Heart left ventricle (tissue), 16 donors: ENCODE measurements around the gene CNTN4. TPM values are rescaled to one million over a fixed set of nuclear protein-coding genes. Genes with fewer than 3 reads are reported as not detected.

Experiments
- ATAC-seq, 4 donors: fragments of 200-7000 bp; cut with Tn5 transposase; one replicate each; pipeline ENCODE4 v1.9.1; 2020 to 2022; ENCODE audit warnings: moderate library complexity in 4 of 4, mild to moderate bottlenecking in 3 of 4, moderate number of reproducible peaks in 1 of 4
- DNase-seq, 5 donors: peaks; one replicate each; pipeline ENCODE4 v3.0.0-alpha.2; 2020
- H3K27ac ChIP-seq, 12 donors: fragments of 200-600 bp; sonication (generic) in 4 of 12; one replicate each; pipeline versions ENCODE4 v1.5.0 to v1.8.0; 2016 to 2022; ENCODE audit warnings: mild to moderate bottlenecking in 2 of 12
- H3K27me3 ChIP-seq, 9 donors: fragments of 200-600 bp; sonication (generic) in 2 of 9; one replicate each; pipeline versions ENCODE4 v1.5.1 to v1.8.0; 2016 to 2022; ENCODE audit warnings: mild to moderate bottlenecking in 3 of 9
- H3K36me3 ChIP-seq, 9 donors: fragments of 200-600 bp; sonication (generic) in 2 of 9; one replicate each; pipeline versions ENCODE4 v1.5.0 to v1.8.0; 2018 to 2022; ENCODE audit warnings: mild to moderate bottlenecking in 2 of 9
- H3K4me1 ChIP-seq, 12 donors: fragments of 200-600 bp; sonication (generic) in 4 of 12; one replicate each; pipeline versions ENCODE4 v1.5.0 to v1.8.0; 2016 to 2022; ENCODE audit warnings: mild to moderate bottlenecking in 3 of 12
- H3K4me3 ChIP-seq, 12 donors: fragments of 200-600 bp; sonication (generic) in 4 of 12; one replicate each; pipeline versions ENCODE4 v1.5.0 to v1.8.0; 2017 to 2022; ENCODE audit warnings: mild to moderate bottlenecking in 9 of 12, moderate library complexity in 4 of 12
- H3K9me3 ChIP-seq, 12 donors: fragments of 200-600 bp; sonication (generic) in 4 of 12; one replicate each; pipeline versions ENCODE4 v1.5.0 to v1.8.0; 2016 to 2022; ENCODE audit warnings: mild to moderate bottlenecking in 1 of 12
- POLR2A ChIP-seq, 2 donors: fragments of 450-650 bp; IDR thresholded peaks; one replicate each; pipeline ENCODE4 v1.6.1; 2017; ENCODE audit warnings: antibody characterized with exemption in 2 of 2, mild to moderate bottlenecking in 2 of 2, moderate library complexity in 2 of 2
- WGBS, 4 donors: extraction: QIAGEN DNeasy Blood & Tissue Kit in 2 of 4; methylation state at CpG; one replicate each; pipeline versions ENCODE4 v1.1.5 to v1.1.7; 2013 to 2018; 5-methylcytosine and 5-hydroxymethylcytosine counted together
- intact Hi-C, 10 donors: fragments of 100-400 bp; cut with DNase I; formaldehyde crosslinking; loops; one replicate each; pipeline versions ENCODE4 v1.11.1 to v1.14.2; 2022
- polyA plus RNA-seq, 2 donors: library from polyadenylated mRNA; stranded (reverse); fragments of 200-250 nt; gene quantifications; one replicate each; pipeline ENCODE4 v1.2.3, GENCODE V29; 2013
- total RNA-seq, 9 donors: library from RNA; depleted of rRNA in 2 of 9; stranded (reverse); fragments of >200 nt in 2 of 9; fragmentation: NEBNext Ultra II Directional in 3 of 9; extraction: Animal tissue kit (Norgen Biotek cat#: 25700) in 3 of 9; gene quantifications; one replicate each; pipeline versions ENCODE4 v1.1.0 to v1.2.4, GENCODE V29; 2016 to 2023
- TF ChIP-seq, protein P1 (sequence below), 12 donors: fragments of 200-600 bp; sonication (generic) in 4 of 12; IDR thresholded peaks; one replicate each; pipeline versions ENCODE4 v1.5.0 to v1.8.0; 2018 to 2022; ENCODE audit warnings: antibody characterized with exemption in 12 of 12, mild to moderate bottlenecking in 5 of 12
- donor health status: ischemic (EF 13 %, LVEDD 7.1; RV severe dilation, severe dysfunction).
- donor health status: healthy with polysubstance abuse.
- donor health status: DM: no; HTN: yes; CAD: no.
- donor health status: DM: no; HTN: no; CAD: no.
- donor health status: ischemic (EF 25% LVEDD 6.9; RV normal size, moderate dysfunction).
- donor health status: ischemic (EF 25% LVEDD 5.7; RV mildly dilated, moderate dysfunction).
- donor health status: healthy.
- donor health status: DM: yes; HTN: yes; CAD: no.
- donor health status: ischemic (EF 35%, LVEDD 5.7; RV mildly dilated, moderate dysfunction).
- donor health status: nonischemic (EF 11% LVEDD 7.7; RV severe dilation, severe dysfunction).
- donor health status: DM: yes; HTN: yes; CAD: no.
- donor health status: PGD.
- donor health status: ischemic (EF 29% LVEDD 5.4; RV normal size, mild dysfunction).
- donor health status: nonischemic (EF 23%, LVEDD 6.1; RV moderate dilation, normal function).

CNTN4 gene
- total and polyA plus RNA-seq, 11 donors, result 0.30 to 6.7 (median 1.2) TPM

GRCh38 chr3:2096216-2096615, 2.5 kb upstream of the CNTN4 start:
- no peaks in the 10 kb centered on the region for H3K9me3 ChIP-seq
- intact Hi-C loops, result no loop called here
- ATAC-seq (no peak), DNase-seq (no peak)
- H3K4me3 ChIP-seq, result no peak overlapping the region
- TF ChIP-seq, protein P1, sequence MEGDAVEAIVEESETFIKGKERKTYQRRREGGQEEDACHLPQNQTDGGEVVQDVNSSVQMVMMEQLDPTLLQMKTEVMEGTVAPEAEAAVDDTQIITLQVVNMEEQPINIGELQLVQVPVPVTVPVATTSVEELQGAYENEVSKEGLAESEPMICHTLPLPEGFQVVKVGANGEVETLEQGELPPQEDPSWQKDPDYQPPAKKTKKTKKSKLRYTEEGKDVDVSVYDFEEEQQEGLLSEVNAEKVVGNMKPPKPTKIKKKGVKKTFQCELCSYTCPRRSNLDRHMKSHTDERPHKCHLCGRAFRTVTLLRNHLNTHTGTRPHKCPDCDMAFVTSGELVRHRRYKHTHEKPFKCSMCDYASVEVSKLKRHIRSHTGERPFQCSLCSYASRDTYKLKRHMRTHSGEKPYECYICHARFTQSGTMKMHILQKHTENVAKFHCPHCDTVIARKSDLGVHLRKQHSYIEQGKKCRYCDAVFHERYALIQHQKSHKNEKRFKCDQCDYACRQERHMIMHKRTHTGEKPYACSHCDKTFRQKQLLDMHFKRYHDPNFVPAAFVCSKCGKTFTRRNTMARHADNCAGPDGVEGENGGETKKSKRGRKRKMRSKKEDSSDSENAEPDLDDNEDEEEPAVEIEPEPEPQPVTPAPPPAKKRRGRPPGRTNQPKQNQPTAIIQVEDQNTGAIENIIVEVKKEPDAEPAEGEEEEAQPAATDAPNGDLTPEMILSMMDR (IDR thresholded peaks at IDR 0.05), result no peak
- TF ChIP-seq POLR2A (IDR thresholded peaks at IDR 0.05), result no peak
- H3K36me3 ChIP-seq, result no peaks in the 10 kb centered on the region
- no peak overlapping the region for H3K27ac ChIP-seq
- peaks cover 0 to 19% (median 0%) of the 10 kb centered on the region in 12 donors for H3K4me1 ChIP-seq
- H3K27me3 ChIP-seq, result peaks cover 5 to 64% (median 45%) of the 10 kb centered on the region in 9 donors
- 4 to 12% (median 8%) methylated on average over 7 of the region's 7 CpGs for WGBS, 4 donors

GRCh38 chr3:2097641-2098191, 950 bp upstream of the CNTN4 start:
- intact Hi-C loops, result no loop called here
- peaks cover 5 to 75% (median 50%) of the 10 kb centered on the region in 9 donors for H3K27me3 ChIP-seq
- no peaks in the 10 kb centered on the region for H3K36me3 ChIP-seq
- WGBS, 4 donors, result 7 to 20% (median 10%) methylated on average over 14 to 18 of the region's 18 CpGs
- no peak overlapping the region for H3K27ac ChIP-seq
- H3K4me1 ChIP-seq, result peaks cover 0 to 19% (median 0%) of the 10 kb centered on the region in 12 donors
- peak in 2 of 4 donors; percentile 30 to 41 for ATAC-seq
- peak overlapping the region in 7 of 12 donors; percentile 34 to 58 (median 49) for H3K4me3 ChIP-seq
- DNase-seq, result no peak
- no peaks in the 10 kb centered on the region for H3K9me3 ChIP-seq
- TF ChIP-seq POLR2A (IDR thresholded peaks at IDR 0.05), result no peak
- TF ChIP-seq, protein P1 (IDR thresholded peaks at IDR 0.05), result no peak

- DNase-seq, result peak in 2 of 5 donors; percentile 9 to 25
- intact Hi-C loops, result no loop called here
- peaks cover 0 to 19% (median 0%) of the 10 kb centered on the region in 12 donors for H3K4me1 ChIP-seq
- H3K9me3 ChIP-seq, result no peaks in the 10 kb centered on the region
- TF ChIP-seq POLR2A (IDR thresholded peaks at IDR 0.05), result no peak
- TF ChIP-seq, protein P1 (IDR thresholded peaks at IDR 0.05), result no peak
- H3K4me3 ChIP-seq, result peak overlapping the region; percentile 14 to 58 (median 46)
- ATAC-seq, result peak in 2 of 4 donors; percentile 36 to 41
- peak overlapping the region in 2 of 12 donors; percentile 43 to 48 for H3K27ac ChIP-seq
- H3K36me3 ChIP-seq, result no peaks in the 10 kb centered on the region
- WGBS, 4 donors, result 1% methylated on average over 25 to 58 of the region's 58 CpGs
- H3K27me3 ChIP-seq, result peaks cover 5 to 75% (median 50%) of the 10 kb centered on the region in 9 donors
These were observed 484 bp downstream of the CNTN4 start for GRCh38 chr3:2099028-2099671.

DNA sequence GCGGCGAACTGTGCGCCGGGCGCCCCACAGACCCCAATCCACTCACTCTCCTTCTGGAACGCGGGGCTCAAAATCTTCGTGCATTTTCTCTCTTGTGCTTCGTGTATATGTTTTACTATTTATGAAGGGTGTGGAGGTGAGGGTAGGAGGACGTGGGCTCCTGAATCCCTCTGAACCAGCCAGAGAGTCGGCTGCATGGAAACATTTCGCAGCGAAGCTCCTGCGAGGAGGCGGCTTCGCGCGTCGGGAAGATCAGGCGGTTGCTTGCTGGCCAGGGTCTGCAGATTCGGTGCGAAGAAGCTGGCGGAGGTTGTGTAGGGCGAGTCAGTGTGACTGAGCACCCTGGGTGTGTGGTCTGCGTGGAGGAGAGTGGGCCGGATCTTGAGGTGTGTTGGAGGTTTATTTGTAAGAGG, 1.1 kb downstream of the CNTN4 start:
- intact Hi-C loops, result no loop called here
- WGBS, 4 donors, result 2 to 5% (median 2%) methylated on average over 26 of the region's 26 CpGs
- Histone ChIP-seq H3K9me3 (no peaks in the 10 kb centered on the region), H3K4me1 (peaks cover 0 to 19% (median 0%) of the 10 kb centered on the region in 12 donors), H3K27me3 (peaks cover 5 to 74% (median 45%) of the 10 kb centered on the region in 9 donors), H3K36me3 (no peaks in the 10 kb centered on the region), H3K27ac (no peak overlapping the region), H3K4me3 (peak overlapping the region; percentile 14 to 58 (median 46))
- ATAC-seq (no peak), DNase-seq (no peak)
- TF ChIP-seq POLR2A (IDR thresholded peaks at IDR 0.05), result no peak
- TF ChIP-seq, protein P1 (IDR thresholded peaks at IDR 0.05), result no peak
